Naive thymus-derived CD4-positive, alpha-beta T cell (primary cell): ENCODE data around the gene SMYD3. TPM values are rescaled to one million over a fixed set of nuclear protein-coding genes. Genes with fewer than 3 reads are reported as not detected.
A peak's percentile ranks its signal among the peaks of the same experiment; 100 is the strongest.

Experiments used
- ATAC-seq: fragments of 150-1000 bp; cut with Tn5 transposase; 2 replicates; pipeline ENCODE4 v1.10.0; 2021; ENCODE audit warnings: mild to moderate bottlenecking, moderate library complexity
- CTCF ChIA-PET: fragments of 350-600 bp; sonication (Branson Sonifier 250); formaldehyde crosslinking; loops from one replicate; lab custom pipeline; 2021; ENCODE audit warnings: antibody characterized with exemption; lab: Charles Lee
- POLR2A ChIA-PET: fragments of 350-600 bp; sonication (Branson Sonifier 250); formaldehyde crosslinking; loops from one replicate; lab custom pipeline; 2021; ENCODE audit warnings: antibody characterized with exemption, inconsistent platforms; lab: Charles Lee
- DNase-seq, 9 donors: peaks; one replicate each; pipeline versions ENCODE4 v3.0.0 to v3.0.0-alpha.2; 2020 to 2022; ENCODE audit warnings: mixed read lengths in 1 of 9
- H3K27ac ChIP-seq: one replicate; pipeline ENCODE4 v1.7.0; 2013; ENCODE audit warnings: mild to moderate bottlenecking, low read depth, low read length, moderate library complexity
- H3K27me3 ChIP-seq, 2 donors: one replicate each; pipeline ENCODE4 v1.7.0; 2013; ENCODE audit warnings: low read length in 2 of 2, mild to moderate bottlenecking in 2 of 2, moderate library complexity in 2 of 2; ENCODE audit not compliant: control insufficient read depth in 2 of 2, insufficient read depth in 2 of 2
- H3K36me3 ChIP-seq, 3 experiments: 1 replicate in 2 of 3; 2 replicates in 1 of 3; pipeline ENCODE4 v1.7.0; 2013; ENCODE audit warnings: low read length in 3 of 3, mild to moderate bottlenecking in 3 of 3, moderate library complexity in 1 of 3; ENCODE audit not compliant: insufficient read depth in 3 of 3, control insufficient read depth in 2 of 3
- H3K4me1 ChIP-seq, 2 donors: one replicate each; pipeline ENCODE4 v1.7.0; 2013; ENCODE audit warnings: low read length in 2 of 2, mild to moderate bottlenecking in 2 of 2, moderate library complexity in 1 of 2; ENCODE audit not compliant: control insufficient read depth in 2 of 2, insufficient read depth in 2 of 2
- H3K4me3 ChIP-seq: 2 replicates; pipeline ENCODE4 v1.7.0; 2013; ENCODE audit warnings: mild to moderate bottlenecking, low read length
- H3K9me3 ChIP-seq, 3 experiments: 1 replicate in 2 of 3; 2 replicates in 1 of 3; pipeline ENCODE4 v1.7.0; 2013; ENCODE audit warnings: low read length in 3 of 3; ENCODE audit not compliant: control insufficient read depth in 2 of 3
- H3K27ac Mint-ChIP-seq, 9 donors: one replicate each; pipeline ENCODE4 v1.8.0; 2020 to 2022; ENCODE audit warnings: mixed read lengths in 9 of 9, mild to moderate bottlenecking in 8 of 9, moderate library complexity in 5 of 9, inconsistent platforms in 2 of 9
- H3K27me3 Mint-ChIP-seq, 5 donors: one replicate each; pipeline ENCODE4 v1.8.0; 2021 to 2022; ENCODE audit warnings: mixed read lengths in 5 of 5, mild to moderate bottlenecking in 1 of 5
- H3K36me3 Mint-ChIP-seq, 5 donors: one replicate each; pipeline ENCODE4 v1.8.0; 2020 to 2022; ENCODE audit warnings: mixed read lengths in 5 of 5, mild to moderate bottlenecking in 3 of 5, inconsistent platforms in 1 of 5
- H3K4me1 Mint-ChIP-seq, 7 donors: one replicate each; pipeline ENCODE4 v1.8.0; 2020 to 2022; ENCODE audit warnings: mixed read lengths in 7 of 7, mild to moderate bottlenecking in 3 of 7, inconsistent platforms in 1 of 7
- H3K4me3 Mint-ChIP-seq, 10 donors: one replicate each; pipeline ENCODE4 v1.8.0; 2020 to 2022; ENCODE audit warnings: mild to moderate bottlenecking in 10 of 10, mixed read lengths in 10 of 10, moderate library complexity in 6 of 10, inconsistent platforms in 2 of 10
- H3K9me3 Mint-ChIP-seq, 11 donors: one replicate each; pipeline ENCODE4 v1.8.0; 2020 to 2022; ENCODE audit warnings: mixed read lengths in 11 of 11, mild to moderate bottlenecking in 4 of 11, inconsistent platforms in 1 of 11, moderate library complexity in 1 of 11
- intact Hi-C, 2 donors: fragments of 100-400 bp; cut with micrococcal nuclease; formaldehyde crosslinking; loops; one replicate each; pipeline ENCODE4 v1.15.1; 2023
- polyA plus RNA-seq, 2 donors: library from polyadenylated mRNA; unstranded; fragments of 300-500 nt; fragmentation: Illumina TruSeq; gene quantifications; one replicate each; pipeline ENCODE4 v1.2.3, GENCODE V29; 2021
- total RNA-seq, 6 experiments: library from RNA in 5 of 6; stranded (reverse) in 5 of 6; gene quantifications; 1 replicate in 5 of 6; 2 replicates in 1 of 6; pipeline ENCODE4 v1.2.3 and lab custom pipeline; 2021 to 2026

The SMYD3 gene
- total and polyA plus RNA-seq, 7 experiments from 2014 or later: 19.5 to 28.6 (median 24.4) TPM

GRCh38 chr1:245968775-245969174, 538.3 kb downstream of the SMYD3 start:
- CTCF ChIA-PET: interaction anchor here (0.7 kb wide), 1 partner anchor 26 kb away, joined by 3 read pairs; no protein-coding TSS in a partner anchor
- Histone ChIP-seq H3K9me3 (no peaks in the 10 kb centered on the region), H3K4me1 (no peaks in the 10 kb centered on the region), H3K36me3 (no peaks in the 10 kb centered on the region), H3K27ac (no peak overlapping the region), H3K4me3 (no peak overlapping the region), H3K27me3 (no peaks in the 10 kb centered on the region)
- POLR2A ChIA-PET: no interaction called here
- Mint-ChIP-seq H3K27ac (no peak overlapping the region), H3K27me3 (no peaks in the 10 kb centered on the region), H3K4me1 (peaks cover 0 to 3% (median 0%) of the 10 kb centered on the region in 7 donors), H3K9me3 (peaks cover 0 to 9% (median 0%) of the 10 kb centered on the region in 11 donors), H3K36me3 (peaks cover 0 to 16% (median 6%) of the 10 kb centered on the region in 5 donors), H3K4me3 (no peak overlapping the region)
- ATAC-seq: no peak
- DNase-seq: no peak
- intact Hi-C loops: loop anchor here in 1 of 2 donors (5.0 kb wide), 1 partner anchor 36 kb away; no protein-coding TSS in a partner anchor

DNA sequence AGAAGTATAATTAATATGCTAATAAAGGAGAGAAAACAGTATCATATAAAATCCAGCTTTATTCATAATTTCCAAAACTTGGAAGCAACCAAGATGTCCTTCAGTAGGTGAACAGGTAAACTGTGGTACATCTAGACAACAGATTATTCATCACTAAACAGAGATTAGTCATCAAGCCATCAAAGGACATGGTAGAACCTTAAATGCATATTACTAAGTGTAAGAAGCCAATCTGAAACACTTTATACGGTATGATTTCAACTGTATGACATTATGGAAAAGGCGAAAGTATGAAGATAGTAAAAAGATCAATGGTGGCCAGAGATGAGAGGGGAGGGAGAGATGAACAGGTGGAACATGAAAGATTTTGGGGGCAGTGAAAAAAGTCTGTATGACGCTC, 541.7 kb downstream of the SMYD3 start:
- DNase-seq (no peak), ATAC-seq (no peak)
- Mint-ChIP-seq H3K4me1 (peaks cover 0 to 8% (median 0%) of the 10 kb centered on the region in 7 donors), H3K4me3 (no peak overlapping the region), H3K36me3 (peaks cover 0 to 9% (median 2%) of the 10 kb centered on the region in 5 donors), H3K27ac (peak overlapping the region in 1 of 9 donors; percentile 1), H3K27me3 (no peaks in the 10 kb centered on the region), H3K9me3 (peaks cover 0 to 3% (median 0%) of the 10 kb centered on the region in 11 donors)
- Histone ChIP-seq H3K36me3 (no peaks in the 10 kb centered on the region), H3K9me3 (no peaks in the 10 kb centered on the region), H3K4me3 (no peak overlapping the region), H3K4me1 (no peaks in the 10 kb centered on the region), H3K27ac (no peak overlapping the region), H3K27me3 (no peaks in the 10 kb centered on the region)
- POLR2A ChIA-PET: no interaction called here
- intact Hi-C loops: loop anchor here in 1 of 2 donors (5.0 kb wide), 1 partner anchor 33 kb away; no protein-coding TSS in a partner anchor
- CTCF ChIA-PET: no interaction called here

DNA sequence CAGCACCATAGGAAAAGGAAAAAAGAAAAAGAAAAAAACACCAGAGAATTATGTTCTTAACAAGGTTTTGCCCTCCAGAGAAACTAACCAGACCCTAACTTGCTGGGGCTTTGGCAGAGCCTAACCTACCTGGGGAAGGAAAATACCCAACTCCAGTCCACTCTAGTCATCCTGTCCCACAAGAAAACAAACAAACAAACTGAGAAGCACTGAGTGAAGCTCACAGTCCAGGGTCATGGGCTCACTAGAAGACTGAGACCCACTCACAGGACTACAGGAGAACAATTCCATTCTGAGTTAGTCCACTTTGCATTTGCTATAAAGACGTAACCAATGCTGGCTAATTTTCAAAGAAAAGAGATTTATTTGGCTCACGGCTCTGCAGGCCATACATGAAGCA, 543.4 kb downstream of the SMYD3 start:
- no peaks in the 10 kb centered on the region for H3K27me3 Mint-ChIP-seq
- H3K9me3 ChIP-seq: no peaks in the 10 kb centered on the region
- DNase-seq (no peak), ATAC-seq (no peak)
- no peak overlapping the region for H3K4me3 ChIP-seq
- no peaks in the 10 kb centered on the region for H3K36me3 ChIP-seq
- peaks cover 0 to 9% (median 2%) of the 10 kb centered on the region in 5 donors for H3K36me3 Mint-ChIP-seq
- no peak overlapping the region for H3K27ac Mint-ChIP-seq
- ChIA-PET CTCF (interaction anchor here (1.1 kb wide), 1 partner anchor 8 kb away, joined by 4 read pairs; no protein-coding TSS in a partner anchor), POLR2A (interaction anchor here (1.0 kb wide), 1 partner anchor 8 kb away, joined by 6 read pairs; no protein-coding TSS in a partner anchor)
- H3K27ac ChIP-seq: no peak overlapping the region
- no peak overlapping the region for H3K4me3 Mint-ChIP-seq
- H3K4me1 Mint-ChIP-seq: peaks cover 0 to 8% (median 0%) of the 10 kb centered on the region in 7 donors
- intact Hi-C loops: no loop called here
- peaks cover 0 to 3% (median 0%) of the 10 kb centered on the region in 11 donors for H3K9me3 Mint-ChIP-seq
- no peaks in the 10 kb centered on the region for H3K4me1 ChIP-seq
- H3K27me3 ChIP-seq: no peaks in the 10 kb centered on the region

DNA sequence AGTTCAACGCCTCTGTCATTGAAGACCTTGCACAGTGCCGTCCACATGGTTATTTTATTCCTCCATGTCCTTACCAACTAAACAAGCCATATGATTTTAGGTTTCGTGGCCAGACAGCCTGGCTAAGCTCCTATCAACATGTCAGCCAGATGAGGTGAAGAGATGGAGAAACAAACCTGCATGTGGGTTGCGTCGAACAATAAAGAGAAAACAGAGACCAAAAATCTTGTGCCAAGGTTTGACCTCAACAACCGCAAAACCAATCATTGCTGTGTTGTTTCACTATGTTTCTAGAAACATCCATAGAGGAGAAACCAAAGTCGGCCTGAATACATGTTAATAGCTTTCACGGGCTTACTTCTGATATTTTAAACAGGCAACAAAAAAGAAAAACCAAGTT, 544.6 kb downstream of the SMYD3 start:
- ATAC-seq: no peak
- no peak overlapping the region for H3K4me3 Mint-ChIP-seq

DNA sequence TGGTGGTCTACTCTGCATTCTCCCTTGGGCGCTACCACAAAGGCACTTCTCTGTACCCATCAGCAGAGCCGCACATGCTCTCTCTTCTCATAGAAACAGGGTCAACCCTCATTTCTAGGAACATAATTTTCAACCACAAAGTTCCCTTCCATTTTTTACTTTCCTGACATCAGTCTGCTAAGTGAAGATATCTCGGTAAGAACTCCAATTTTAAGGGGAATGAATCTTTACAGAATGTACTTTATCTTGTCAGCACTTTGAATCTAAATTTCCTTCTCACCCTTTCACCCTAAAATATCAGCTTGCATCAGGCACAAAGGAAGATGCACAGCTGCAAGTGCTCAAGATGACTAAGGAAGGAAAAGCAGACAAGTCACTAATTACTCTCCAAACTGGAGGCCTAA, 545.9 kb downstream of the SMYD3 start:
- intact Hi-C loops: no loop called here
- ChIA-PET POLR2A (no interaction called here), CTCF (no interaction called here)
- no peak overlapping the region for H3K4me3 Mint-ChIP-seq
- Histone ChIP-seq H3K36me3 (no peaks in the 10 kb centered on the region), H3K27me3 (no peaks in the 10 kb centered on the region), H3K9me3 (no peaks in the 10 kb centered on the region), H3K4me1 (peaks cover 6 to 11% of the 10 kb centered on the region in 2 donors), H3K27ac (no peak overlapping the region), H3K4me3 (no peak overlapping the region)
- ATAC-seq (no peak), DNase-seq (no peak)
- no peaks in the 10 kb centered on the region for H3K27me3 Mint-ChIP-seq
- no peaks in the 10 kb centered on the region for H3K36me3 Mint-ChIP-seq
- peaks cover 0 to 8% (median 0%) of the 10 kb centered on the region in 7 donors for H3K4me1 Mint-ChIP-seq
- peaks cover 0 to 3% (median 0%) of the 10 kb centered on the region in 11 donors for H3K9me3 Mint-ChIP-seq
- peak overlapping the region in 3 of 9 donors; percentile 10 to 57 (median 37) for H3K27ac Mint-ChIP-seq

More for the DNA sequence above, 544.6 kb downstream of the SMYD3 start:
- ChIA-PET CTCF (interaction anchor here (1.1 kb wide), 1 partner anchor 9 kb away, joined by 4 read pairs; no protein-coding TSS in a partner anchor), POLR2A (interaction anchor here (0.8 to 1.0 kb wide), 2 partner anchors 8 to 9 kb away, joined by 3 to 6 read pairs; no protein-coding TSS in a partner anchor)
- Histone ChIP-seq H3K9me3 (no peaks in the 10 kb centered on the region), H3K4me3 (no peak overlapping the region), H3K27me3 (no peaks in the 10 kb centered on the region), H3K36me3 (no peaks in the 10 kb centered on the region), H3K27ac (no peak overlapping the region), H3K4me1 (no peaks in the 10 kb centered on the region)
- peaks cover 0 to 8% (median 0%) of the 10 kb centered on the region in 7 donors for H3K4me1 Mint-ChIP-seq
- H3K27ac Mint-ChIP-seq: no peak overlapping the region
- H3K27me3 Mint-ChIP-seq: no peaks in the 10 kb centered on the region
- H3K9me3 Mint-ChIP-seq: peaks cover 0 to 3% (median 0%) of the 10 kb centered on the region in 11 donors
- H3K36me3 Mint-ChIP-seq: peaks cover 0 to 2% (median 0%) of the 10 kb centered on the region in 5 donors
- intact Hi-C loops: no loop called here
- DNase-seq: no peak

DNA sequence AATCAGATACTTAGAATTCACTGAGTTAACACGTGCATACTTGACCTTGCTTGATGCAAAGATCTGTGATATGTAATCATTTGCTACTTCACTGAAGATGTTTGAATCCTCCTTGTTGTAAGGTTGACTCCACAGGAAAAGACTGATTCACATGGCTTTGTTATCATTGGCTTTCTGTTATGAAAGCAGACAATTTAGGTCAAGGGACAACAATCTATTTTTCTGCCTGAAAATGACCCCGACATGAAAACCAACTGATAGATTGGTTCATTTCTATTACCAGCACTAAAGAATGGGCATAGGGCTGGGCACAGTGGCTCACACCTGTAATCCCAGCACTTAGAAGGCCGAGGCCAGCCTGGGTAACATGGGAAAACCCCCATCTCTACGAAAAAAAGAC, 546.9 kb downstream of the SMYD3 start:
- no peak overlapping the region for H3K27ac ChIP-seq
- H3K36me3 Mint-ChIP-seq: no peaks in the 10 kb centered on the region
- H3K27me3 ChIP-seq: no peaks in the 10 kb centered on the region
- H3K9me3 Mint-ChIP-seq: no peaks in the 10 kb centered on the region
- DNase-seq (no peak), ATAC-seq (no peak)
- ChIA-PET CTCF (no interaction called here), POLR2A (interaction anchor here (0.5 kb wide), 1 partner anchor 1285 kb away, joined by 3 read pairs; no protein-coding TSS in a partner anchor)
- no peak overlapping the region for H3K4me3 ChIP-seq
- H3K27ac Mint-ChIP-seq: no peak overlapping the region
- H3K4me1 Mint-ChIP-seq: peaks cover 0 to 10% (median 0%) of the 10 kb centered on the region in 7 donors
- no peaks in the 10 kb centered on the region for H3K9me3 ChIP-seq
- no peak overlapping the region for H3K4me3 Mint-ChIP-seq
- H3K4me1 ChIP-seq: peaks cover 12 to 17% of the 10 kb centered on the region in 2 donors
- no peaks in the 10 kb centered on the region for H3K27me3 Mint-ChIP-seq
- intact Hi-C loops: no loop called here
- no peaks in the 10 kb centered on the region for H3K36me3 ChIP-seq
